Brain microvascular endothelial cell (primary cell): ENCODE measurements around the gene IL4R.

Experiments
- DNase-seq: peaks from one replicate; pipeline ENCODE4 v3.0.0-alpha.2; 2020
- H3K27ac ChIP-seq: fragments of 250-450 bp; sonication (Bioruptor Pico); 2 replicates; pipeline ENCODE4 v1.5.1; 2020; ENCODE audit warnings: mild to moderate bottlenecking, moderate library complexity
- H3K27me3 ChIP-seq: fragments of 250-450 bp; sonication (Bioruptor Pico); replicated peaks from 2 replicates; pipeline ENCODE4 v1.5.1; 2020; ENCODE audit warnings: mild to moderate bottlenecking
- H3K36me3 ChIP-seq: fragments of 250-450 bp; sonication (Bioruptor Pico); replicated peaks from 2 replicates; pipeline ENCODE4 v1.5.1; 2020; ENCODE audit warnings: mild to moderate bottlenecking
- H3K4me3 ChIP-seq: 2 replicates; pipeline ENCODE4 v1.5.1; 2011; ENCODE audit warnings: low read depth, mild to moderate bottlenecking, control low read depth, low read length, moderate library complexity
- in situ Hi-C: cut with HindIII; loops from 2 replicates; pipeline ENCODE4 v1.10.0; 2017; ENCODE audit warnings: low sequenced_read_pairs, low pct_ligation_motif_present
- TF ChIP-seq, protein P1 (sequence below): IDR thresholded peaks from 2 replicates; pipeline ENCODE4 v1.5.1; 2011; ENCODE audit warnings: low read depth, mild to moderate bottlenecking, moderate library complexity, low read length, control low read depth, inconsistent platforms; ENCODE audit errors: missing control alignments

Gene IL4R

DNA sequence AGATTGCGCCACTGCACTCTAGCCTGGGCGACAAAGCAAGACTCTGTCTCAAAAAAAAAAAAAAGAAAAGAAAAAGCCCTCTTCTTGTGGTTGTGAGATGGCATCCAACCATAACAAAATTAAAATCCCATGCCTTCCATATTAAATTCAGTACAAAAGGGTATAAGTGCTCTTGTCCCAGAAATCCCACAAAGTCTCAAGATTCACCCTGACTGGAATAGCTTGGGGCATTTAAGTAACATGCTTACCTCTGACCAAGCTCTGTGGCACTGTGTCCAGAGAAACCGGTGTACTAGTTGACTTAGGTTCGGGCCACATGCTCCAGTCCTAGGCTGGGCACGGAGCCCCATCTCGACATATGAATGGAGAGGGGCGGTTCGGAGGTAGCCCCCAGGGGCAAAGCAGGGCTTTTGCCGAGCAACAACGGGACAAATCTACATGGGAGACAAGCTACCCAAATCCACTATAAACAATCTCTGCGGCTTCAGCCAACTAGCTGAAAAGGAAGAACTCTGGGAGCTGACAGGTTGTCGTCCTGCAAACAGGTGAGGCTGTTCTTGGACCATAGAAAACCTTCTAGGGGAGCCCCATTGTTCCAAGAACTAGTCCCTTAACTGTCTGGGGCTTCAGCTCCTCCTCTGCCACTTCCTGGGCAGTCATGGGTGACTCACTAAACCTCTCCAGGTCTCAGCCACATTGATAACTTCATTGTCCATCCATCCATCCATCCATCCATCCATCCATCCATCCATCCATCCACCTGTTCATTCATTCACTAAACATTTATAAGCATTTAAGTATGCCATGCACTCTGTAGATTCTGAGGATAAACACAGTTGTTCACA, 10.3 kb upstream of the IL4R start:
- Histone ChIP-seq H3K4me3 (no peak overlapping the region), H3K27ac (no peak overlapping the region), H3K27me3 (no peaks in the 10 kb centered on the region), H3K36me3 (no peaks in the 10 kb centered on the region)
- no peak for DNase-seq
- TF ChIP-seq, protein P1, sequence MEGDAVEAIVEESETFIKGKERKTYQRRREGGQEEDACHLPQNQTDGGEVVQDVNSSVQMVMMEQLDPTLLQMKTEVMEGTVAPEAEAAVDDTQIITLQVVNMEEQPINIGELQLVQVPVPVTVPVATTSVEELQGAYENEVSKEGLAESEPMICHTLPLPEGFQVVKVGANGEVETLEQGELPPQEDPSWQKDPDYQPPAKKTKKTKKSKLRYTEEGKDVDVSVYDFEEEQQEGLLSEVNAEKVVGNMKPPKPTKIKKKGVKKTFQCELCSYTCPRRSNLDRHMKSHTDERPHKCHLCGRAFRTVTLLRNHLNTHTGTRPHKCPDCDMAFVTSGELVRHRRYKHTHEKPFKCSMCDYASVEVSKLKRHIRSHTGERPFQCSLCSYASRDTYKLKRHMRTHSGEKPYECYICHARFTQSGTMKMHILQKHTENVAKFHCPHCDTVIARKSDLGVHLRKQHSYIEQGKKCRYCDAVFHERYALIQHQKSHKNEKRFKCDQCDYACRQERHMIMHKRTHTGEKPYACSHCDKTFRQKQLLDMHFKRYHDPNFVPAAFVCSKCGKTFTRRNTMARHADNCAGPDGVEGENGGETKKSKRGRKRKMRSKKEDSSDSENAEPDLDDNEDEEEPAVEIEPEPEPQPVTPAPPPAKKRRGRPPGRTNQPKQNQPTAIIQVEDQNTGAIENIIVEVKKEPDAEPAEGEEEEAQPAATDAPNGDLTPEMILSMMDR = no peak
- in situ Hi-C loops = no loop called here

DNA sequence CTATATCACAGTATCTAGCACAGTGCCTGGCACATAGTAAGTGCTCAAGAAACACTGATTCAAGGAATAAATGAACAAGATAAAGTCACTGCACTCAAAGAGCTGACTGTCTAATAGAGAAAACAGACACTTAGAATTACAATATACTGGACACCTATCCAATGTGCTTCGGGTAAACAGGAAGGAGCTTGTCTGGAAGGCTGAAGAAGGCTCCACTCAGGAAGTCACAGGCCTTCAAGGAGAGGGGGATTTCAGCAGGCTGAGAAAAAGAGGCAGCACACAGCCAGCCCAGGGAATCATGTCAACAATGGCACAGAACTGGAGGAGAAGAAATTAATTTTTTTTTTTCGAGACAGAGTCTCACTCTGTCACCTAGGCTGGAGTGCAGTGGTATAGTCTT, 9.7 kb upstream of the IL4R start:
- H3K27me3 ChIP-seq = no peaks in the 10 kb centered on the region
- in situ Hi-C loops = no loop called here
- DNase-seq = no peak
- H3K4me3 ChIP-seq = no peak overlapping the region
- no peak overlapping the region for H3K27ac ChIP-seq
- TF ChIP-seq, protein P1 = no peak
- no peaks in the 10 kb centered on the region for H3K36me3 ChIP-seq

GRCh38 chr16:27304881-27305745, 8.7 kb upstream of the IL4R start:
- H3K27me3 ChIP-seq = no peaks in the 10 kb centered on the region
- DNase-seq = no peak
- H3K4me3 ChIP-seq = no peak overlapping the region
- no peaks in the 10 kb centered on the region for H3K36me3 ChIP-seq
- no peak overlapping the region for H3K27ac ChIP-seq
- in situ Hi-C loops = no loop called here
- TF ChIP-seq, protein P1 = no peak

GRCh38 chr16:27305839-27306442, 7.8 kb upstream of the IL4R start:
- DNase-seq = no peak
- in situ Hi-C loops = no loop called here
- Histone ChIP-seq H3K36me3 (no peaks in the 10 kb centered on the region), H3K27ac (no peak overlapping the region), H3K27me3 (no peaks in the 10 kb centered on the region), H3K4me3 (no peak overlapping the region)
- TF ChIP-seq, protein P1 = no peak

DNA sequence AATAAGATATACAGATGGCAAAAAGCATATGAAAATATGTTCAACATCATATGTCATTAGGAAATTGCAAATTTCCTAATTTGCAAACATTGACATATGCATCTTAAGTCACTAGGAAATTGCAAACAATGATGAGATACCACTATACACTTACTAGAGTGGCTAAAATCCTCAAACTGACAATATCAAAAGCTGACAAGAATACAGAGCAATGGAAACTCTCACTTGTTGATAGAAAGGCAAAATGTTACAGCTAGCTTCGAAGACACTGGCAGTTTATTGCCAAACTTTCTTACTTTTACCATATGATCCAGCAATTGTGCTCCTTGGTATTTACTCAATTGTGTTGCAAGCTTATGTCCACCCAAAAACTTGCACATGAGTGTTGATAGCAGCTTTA, 5.0 kb upstream of the IL4R start:
- in situ Hi-C loops = no loop called here
- TF ChIP-seq, protein P1 = no peak
- Histone ChIP-seq H3K4me3 (no peak overlapping the region), H3K27ac (no peak overlapping the region), H3K27me3 (no peaks in the 10 kb centered on the region), H3K36me3 (no peaks in the 10 kb centered on the region)
- no peak for DNase-seq
